ENCODE data around the gene TOP3A.

TOP3A gene

DNA sequence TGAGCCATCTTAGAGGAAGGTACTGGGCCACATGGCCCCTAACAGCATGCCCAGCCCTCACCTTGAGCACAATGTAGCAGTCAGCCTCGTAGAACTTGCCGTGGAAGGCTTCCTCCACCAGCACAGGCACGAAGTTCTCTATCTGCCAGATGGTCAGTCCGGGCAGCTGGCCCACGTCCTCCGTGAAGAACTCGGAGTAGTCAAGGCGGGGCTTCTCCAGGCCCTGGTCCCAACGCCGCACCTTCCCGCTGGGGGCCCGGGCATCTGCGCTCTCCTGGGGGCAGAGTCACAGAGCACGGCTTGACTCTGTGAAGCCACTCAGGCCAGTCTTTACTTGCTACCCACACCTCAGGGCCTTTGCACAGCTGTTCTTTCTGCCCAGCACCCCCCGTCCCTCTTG lies 63.6 kb downstream of the TOP3A start:
- DNase-seq (ENCODE audit: insufficient read length, low spot score): no peak
- TF ChIP-seq POLR2A (IDR thresholded peaks at IDR 0.05; ENCODE audit: low read depth, low read length) (no peak), POLR2AphosphoS5 (IDR thresholded peaks at IDR 0.05; ENCODE audit: low read depth, low read length) (no peak), POU2F2 (IDR thresholded peaks at IDR 0.05; ENCODE audit: low read depth, low read length) (no peak), TAF1 (IDR thresholded peaks at IDR 0.05; ENCODE audit: low read depth, low read length) (no peak), PAX5 (IDR thresholded peaks at IDR 0.05; ENCODE audit: insufficient read depth, low read length, severe bottlenecking) (no peak), SPI1 (IDR thresholded peaks at IDR 0.05; ENCODE audit: low read depth, low read length) (no peak)
- FAIRE-seq: no peak

DNA sequence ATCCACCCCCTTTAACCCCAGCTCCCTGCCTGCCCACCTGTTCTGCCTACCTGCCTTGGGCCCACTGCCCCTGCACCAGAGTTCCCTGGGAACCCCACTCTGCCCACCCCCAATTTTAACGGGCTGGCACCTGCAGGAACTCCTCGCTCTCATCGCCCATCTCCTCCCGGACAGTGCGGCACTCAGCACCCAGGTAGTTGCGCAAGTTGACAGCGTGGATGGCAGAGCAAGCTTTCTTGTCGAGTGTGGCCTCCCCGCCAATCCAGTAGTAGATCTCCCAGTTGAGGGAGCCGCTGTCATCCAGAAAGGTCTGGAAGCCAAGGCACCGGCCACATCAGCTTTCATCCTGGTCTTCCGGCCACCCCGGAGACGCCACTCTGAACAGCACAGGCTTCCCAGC lies 64.1 kb downstream of the TOP3A start:
- TF ChIP-seq SPI1 (IDR thresholded peaks at IDR 0.05; ENCODE audit: low read depth, low read length): no peak
- no peak for TF ChIP-seq POLR2A (IDR thresholded peaks at IDR 0.05; ENCODE audit: low read depth, low read length)
- no peak for TF ChIP-seq PAX5 (IDR thresholded peaks at IDR 0.05; ENCODE audit: insufficient read depth, low read length, severe bottlenecking)
- TF ChIP-seq TAF1 (IDR thresholded peaks at IDR 0.05; ENCODE audit: low read depth, low read length): no peak
- no peak for TF ChIP-seq POLR2AphosphoS5 (IDR thresholded peaks at IDR 0.05; ENCODE audit: low read depth, low read length)
- no peak for TF ChIP-seq POU2F2 (IDR thresholded peaks at IDR 0.05; ENCODE audit: low read depth, low read length)
- no peak for DNase-seq (ENCODE audit: insufficient read length, low spot score)
- FAIRE-seq: no peak

DNA sequence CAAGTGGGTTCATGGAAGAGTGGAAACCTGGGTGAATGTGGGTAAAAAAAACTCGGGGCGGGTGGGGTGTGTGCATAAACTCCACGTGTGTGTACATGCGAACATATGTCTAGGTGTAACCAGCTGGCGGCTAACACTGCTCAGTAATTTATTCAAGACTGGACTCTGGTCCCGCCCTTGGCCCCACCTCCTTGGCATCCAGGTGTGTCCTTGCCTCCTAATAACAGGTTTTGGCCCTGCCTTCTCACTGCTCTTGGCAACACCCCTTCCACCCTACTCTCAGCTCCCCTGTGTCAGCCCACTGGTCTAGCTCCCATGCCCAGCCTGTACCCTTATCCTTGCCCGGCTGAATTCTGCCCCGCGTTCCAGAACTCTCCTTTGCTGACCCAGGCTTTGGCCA lies 64.5 kb downstream of the TOP3A start:
- FAIRE-seq (no peak), DNase-seq (ENCODE audit: insufficient read length, low spot score) (no peak)
- TF ChIP-seq POLR2AphosphoS5 (IDR thresholded peaks at IDR 0.05; ENCODE audit: low read depth, low read length): no peak
- no peak for TF ChIP-seq POLR2A (IDR thresholded peaks at IDR 0.05; ENCODE audit: low read depth, low read length)
- no peak for TF ChIP-seq PAX5 (IDR thresholded peaks at IDR 0.05; ENCODE audit: insufficient read depth, low read length, severe bottlenecking)
- TF ChIP-seq TAF1 (IDR thresholded peaks at IDR 0.05; ENCODE audit: low read depth, low read length): no peak
- TF ChIP-seq POU2F2 (IDR thresholded peaks at IDR 0.05; ENCODE audit: low read depth, low read length): no peak
- TF ChIP-seq SPI1 (IDR thresholded peaks at IDR 0.05; ENCODE audit: low read depth, low read length): no peak

DNA sequence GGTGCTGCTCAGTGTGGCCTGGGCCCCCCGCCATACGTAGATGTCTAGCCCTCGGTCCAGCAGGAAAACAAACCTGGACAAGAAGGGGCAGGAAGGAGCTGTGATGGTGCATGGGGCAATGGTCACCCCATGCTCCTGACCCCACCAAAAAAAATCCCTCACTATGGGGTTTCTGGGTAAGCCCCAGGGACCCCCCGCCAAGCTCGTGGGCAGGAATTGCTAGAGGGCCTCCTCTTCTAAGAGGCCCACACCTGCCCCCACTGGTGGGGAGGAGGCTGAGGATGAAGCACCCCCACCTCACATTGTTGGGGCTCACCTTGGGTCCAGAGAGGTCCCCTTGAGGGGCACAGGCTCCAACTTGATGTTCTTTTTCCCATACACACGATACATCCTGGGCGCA lies 66.0 kb downstream of the TOP3A start:
- TF ChIP-seq TAF1 (IDR thresholded peaks at IDR 0.05; ENCODE audit: low read depth, low read length): no peak
- no peak for TF ChIP-seq POLR2AphosphoS5 (IDR thresholded peaks at IDR 0.05; ENCODE audit: low read depth, low read length)
- no peak for TF ChIP-seq PAX5 (IDR thresholded peaks at IDR 0.05; ENCODE audit: insufficient read depth, low read length, severe bottlenecking)
- no peak for TF ChIP-seq SPI1 (IDR thresholded peaks at IDR 0.05; ENCODE audit: low read depth, low read length)
- TF ChIP-seq POU2F2 (IDR thresholded peaks at IDR 0.05; ENCODE audit: low read depth, low read length): no peak
- TF ChIP-seq POLR2A (IDR thresholded peaks at IDR 0.05; ENCODE audit: low read depth, low read length): no peak
- FAIRE-seq (no peak), DNase-seq (ENCODE audit: insufficient read length, low spot score) (no peak)

DNA sequence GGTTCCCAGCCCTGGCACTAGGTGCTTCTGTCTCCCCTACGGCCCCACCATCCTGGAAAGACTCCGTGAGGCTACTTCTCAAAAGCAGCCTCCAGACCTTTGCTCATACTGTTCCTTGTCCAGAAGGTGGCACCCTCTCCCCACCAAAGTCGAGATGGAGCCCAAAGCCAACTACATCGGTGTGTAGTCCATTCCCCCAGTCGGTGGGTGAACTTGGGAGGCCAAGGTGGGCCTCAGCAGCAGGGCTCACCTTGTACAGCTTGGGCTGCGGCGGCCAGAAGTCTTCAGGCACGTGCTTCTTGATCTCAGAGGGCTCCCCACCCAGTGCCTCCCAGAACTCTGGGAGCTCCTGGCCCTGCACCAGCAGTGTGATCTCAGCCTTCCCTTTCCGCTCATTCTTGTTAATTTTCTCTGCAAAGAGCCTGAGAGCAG lies 66.5 kb downstream of the TOP3A start:
- DNase-seq (ENCODE audit: insufficient read length, low spot score): peak; percentile 97
- FAIRE-seq: peak; percentile 90
- TF ChIP-seq POU2F2 (IDR thresholded peaks at IDR 0.05; ENCODE audit: low read depth, low read length) (peak; percentile 18; the same call in 1 of the 2 replicates), PAX5 (IDR thresholded peaks at IDR 0.05; ENCODE audit: insufficient read depth, low read length, severe bottlenecking) (no peak)

DNA sequence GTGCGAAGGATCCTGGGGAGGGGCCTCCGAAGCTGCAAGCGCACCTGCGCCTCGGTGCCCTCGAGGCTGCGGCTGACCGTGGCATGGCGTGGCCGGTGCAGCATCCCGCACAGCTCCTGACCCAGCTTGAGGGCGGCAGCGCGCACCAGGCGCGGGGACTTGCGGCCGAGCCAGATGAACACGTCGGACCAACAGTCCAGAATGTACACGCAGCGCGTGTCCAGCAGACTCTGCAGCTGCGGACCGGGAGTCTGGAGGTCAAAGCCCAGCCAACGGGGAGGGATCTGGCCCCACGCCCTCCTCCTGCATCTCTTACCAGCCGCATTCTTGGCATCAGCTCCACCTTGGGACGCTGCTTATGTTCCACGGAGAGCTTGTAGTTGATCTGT lies 67.2 kb downstream of the TOP3A start:
- TF ChIP-seq POLR2A (IDR thresholded peaks at IDR 0.05; ENCODE audit: low read depth, low read length): no peak
- TF ChIP-seq TAF1 (IDR thresholded peaks at IDR 0.05; ENCODE audit: low read depth, low read length): no peak
- no peak for TF ChIP-seq POLR2AphosphoS5 (IDR thresholded peaks at IDR 0.05; ENCODE audit: low read depth, low read length)
- no peak for DNase-seq (ENCODE audit: insufficient read length, low spot score)
- no peak for FAIRE-seq

DNA sequence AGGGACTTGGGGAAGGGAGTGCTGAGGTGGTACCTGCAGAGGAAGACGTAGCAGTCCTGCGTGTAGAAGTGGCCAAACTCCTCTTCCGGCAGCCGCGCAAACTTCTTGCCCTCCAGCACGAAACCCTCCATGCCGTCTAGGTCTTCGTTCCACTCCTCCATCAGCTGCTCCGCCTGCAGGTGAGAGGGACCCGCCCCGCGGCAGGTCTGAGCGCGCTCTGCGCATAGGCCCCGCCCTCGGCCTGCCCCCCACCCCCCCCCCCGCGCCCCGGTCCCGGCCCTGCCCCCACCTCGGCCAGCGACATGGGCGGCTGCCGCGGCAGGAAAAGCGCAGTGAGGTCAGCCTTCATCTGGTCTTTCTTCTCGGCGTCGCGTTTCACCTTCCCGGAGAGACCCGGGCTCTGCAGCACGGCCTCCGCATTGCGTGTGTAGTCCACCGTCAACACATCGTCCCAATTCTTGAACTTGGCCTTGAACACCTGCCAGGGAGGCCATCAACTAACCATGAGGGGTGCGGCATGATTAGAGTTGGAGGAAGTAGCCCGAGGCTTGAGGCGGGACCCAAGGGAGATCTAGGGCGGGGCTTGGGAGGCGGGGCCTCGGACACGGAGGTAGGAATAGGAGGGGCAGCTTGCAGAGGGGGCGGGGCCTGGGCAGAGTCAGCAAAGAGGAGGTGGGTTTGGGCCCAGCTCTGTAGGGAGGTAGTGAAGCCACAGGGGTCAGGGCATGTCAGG lies 67.7 kb downstream of the TOP3A start:
- FAIRE-seq: no peak
- peak; percentile 87 for DNase-seq (ENCODE audit: insufficient read length, low spot score)
- TF ChIP-seq SPI1 (IDR thresholded peaks at IDR 0.05; ENCODE audit: low read depth, low read length) (no peak), POLR2AphosphoS5 (IDR thresholded peaks at IDR 0.05; ENCODE audit: low read depth, low read length) (no peak)

DNA sequence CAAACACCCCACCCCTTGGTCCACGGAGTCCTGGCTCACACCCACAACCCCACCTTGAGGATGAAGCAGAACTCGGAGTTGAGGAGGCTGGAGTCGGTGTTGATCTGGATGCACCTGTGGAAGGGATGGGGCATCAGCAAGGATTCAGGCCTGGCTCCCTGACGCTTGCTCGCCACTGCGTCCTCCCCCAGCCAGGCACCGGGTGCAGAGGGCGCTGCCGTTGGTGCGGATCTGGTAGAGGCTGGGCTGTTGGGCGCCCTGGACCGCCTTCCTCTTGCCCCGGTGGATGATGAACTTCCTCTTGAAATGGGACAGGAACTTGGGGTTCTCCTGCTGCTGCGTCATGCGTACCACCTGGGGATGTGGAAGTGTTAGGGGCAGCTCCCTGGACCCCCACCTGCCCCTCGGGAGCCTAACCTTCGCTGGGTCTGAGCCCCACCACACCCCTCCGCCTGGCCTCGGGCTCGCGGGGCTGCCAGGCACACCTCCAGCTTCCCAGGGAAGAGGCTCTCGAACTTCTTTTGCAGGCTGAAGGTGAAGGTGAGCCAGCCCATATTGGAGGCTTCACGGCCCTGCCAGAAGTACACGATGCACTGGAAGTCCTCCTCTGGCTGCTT lies 68.6 kb downstream of the TOP3A start:
- FAIRE-seq: no peak
- TF ChIP-seq TAF1 (IDR thresholded peaks at IDR 0.05; ENCODE audit: low read depth, low read length): no peak
- no peak for TF ChIP-seq POU2F2 (IDR thresholded peaks at IDR 0.05; ENCODE audit: low read depth, low read length)
- TF ChIP-seq PAX5 (IDR thresholded peaks at IDR 0.05; ENCODE audit: insufficient read depth, low read length, severe bottlenecking): no peak
- TF ChIP-seq SPI1 (IDR thresholded peaks at IDR 0.05; ENCODE audit: low read depth, low read length): no peak
- no peak for TF ChIP-seq POLR2A (IDR thresholded peaks at IDR 0.05; ENCODE audit: low read depth, low read length)
- no peak for TF ChIP-seq POLR2AphosphoS5 (IDR thresholded peaks at IDR 0.05; ENCODE audit: low read depth, low read length)
- no peak for DNase-seq (ENCODE audit: insufficient read length, low spot score)

DNA sequence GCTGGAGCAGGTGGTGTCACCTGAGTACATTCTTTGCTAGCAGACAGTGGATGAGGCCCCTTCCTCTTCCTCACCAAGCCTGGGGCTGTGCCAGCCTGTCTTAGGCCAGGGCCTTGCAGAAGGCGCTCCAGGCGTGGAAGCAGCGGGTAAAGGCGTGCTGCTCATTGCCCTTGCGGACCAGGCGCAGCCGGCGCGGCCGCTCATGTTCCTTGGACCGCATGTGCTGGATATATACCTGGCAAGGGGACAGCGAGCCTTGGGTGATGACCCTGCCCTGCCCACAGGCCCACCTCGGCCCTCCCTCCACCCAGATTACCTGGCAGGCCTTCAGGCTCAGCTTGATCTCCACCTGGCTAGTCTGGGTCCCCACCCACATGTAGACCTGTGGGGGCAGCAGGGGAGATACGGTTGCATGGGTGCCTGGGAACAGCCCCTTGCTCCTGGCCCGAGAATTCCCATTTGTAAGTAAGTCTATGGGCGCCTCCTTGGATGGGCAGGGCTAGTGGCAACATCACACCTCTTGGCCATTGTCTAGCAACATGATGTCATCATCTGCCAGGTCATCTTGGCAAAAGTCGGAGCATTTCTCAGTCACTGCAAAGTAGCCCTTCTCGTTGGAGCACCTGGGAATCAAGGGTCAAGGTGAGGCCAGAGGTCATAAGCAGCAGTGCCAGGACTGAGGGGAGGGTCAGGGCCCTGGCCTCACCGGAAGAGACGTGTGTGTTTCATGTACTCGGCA lies 69.6 kb downstream of the TOP3A start:
- no peak for DNase-seq (ENCODE audit: insufficient read length, low spot score)
- TF ChIP-seq TAF1 (IDR thresholded peaks at IDR 0.05; ENCODE audit: low read depth, low read length): no peak
- no peak for TF ChIP-seq POLR2A (IDR thresholded peaks at IDR 0.05; ENCODE audit: low read depth, low read length)
- TF ChIP-seq POLR2AphosphoS5 (IDR thresholded peaks at IDR 0.05; ENCODE audit: low read depth, low read length): no peak
- no peak for FAIRE-seq

Data from GM12891 (cell line).